Islet precursor cell (in vitro differentiated cells): ENCODE results near the gene RHOB.

Experiments
- DNase-seq: peaks from one replicate; pipeline ENCODE4 v3.0.0-alpha.2; 2018

The RHOB gene

GRCh38 chr2:20439503-20439902 lies 7.4 kb upstream of the RHOB start:
- peak; percentile 21 for DNase-seq

DNA sequence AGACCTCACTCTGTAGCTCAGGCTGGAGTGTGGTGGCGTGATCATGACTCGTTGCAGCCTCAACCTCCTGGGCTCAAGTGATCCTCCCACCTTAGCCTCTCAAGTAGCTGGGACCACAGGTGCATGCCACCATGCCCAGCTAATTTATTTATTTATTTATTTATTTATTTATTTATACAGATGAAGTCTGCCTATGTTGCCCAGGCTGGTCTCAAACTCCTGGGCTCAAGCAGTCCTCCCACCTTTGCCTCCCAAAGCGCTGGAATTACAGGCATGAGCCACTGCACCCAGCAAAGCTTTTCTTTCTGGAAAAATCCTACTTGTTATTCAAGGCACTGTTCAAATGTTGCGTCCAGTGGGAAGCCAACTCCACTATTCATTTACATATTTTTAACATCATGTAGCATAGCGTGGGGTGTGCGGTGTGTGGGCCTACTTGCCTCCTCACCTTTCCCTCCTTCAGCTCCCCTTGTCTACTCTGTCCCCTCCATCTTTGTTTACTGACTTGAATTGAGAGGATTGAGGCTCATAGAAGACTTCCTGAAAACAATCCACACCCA lies 6.8 kb upstream of the RHOB start:
- peak; percentile 14 for DNase-seq

GRCh38 chr2:20443276-20443920 lies 3.5 kb upstream of the RHOB start:
- DNase-seq: peak; percentile 71

- peak; percentile 84 for DNase-seq
Measured at GRCh38 chr2:20444101-20444992, 2.5 kb upstream of the RHOB start.

- peak; percentile 92 for DNase-seq
Measured at GRCh38 chr2:20444993-20445910, 1.6 kb upstream of the RHOB start.

DNA sequence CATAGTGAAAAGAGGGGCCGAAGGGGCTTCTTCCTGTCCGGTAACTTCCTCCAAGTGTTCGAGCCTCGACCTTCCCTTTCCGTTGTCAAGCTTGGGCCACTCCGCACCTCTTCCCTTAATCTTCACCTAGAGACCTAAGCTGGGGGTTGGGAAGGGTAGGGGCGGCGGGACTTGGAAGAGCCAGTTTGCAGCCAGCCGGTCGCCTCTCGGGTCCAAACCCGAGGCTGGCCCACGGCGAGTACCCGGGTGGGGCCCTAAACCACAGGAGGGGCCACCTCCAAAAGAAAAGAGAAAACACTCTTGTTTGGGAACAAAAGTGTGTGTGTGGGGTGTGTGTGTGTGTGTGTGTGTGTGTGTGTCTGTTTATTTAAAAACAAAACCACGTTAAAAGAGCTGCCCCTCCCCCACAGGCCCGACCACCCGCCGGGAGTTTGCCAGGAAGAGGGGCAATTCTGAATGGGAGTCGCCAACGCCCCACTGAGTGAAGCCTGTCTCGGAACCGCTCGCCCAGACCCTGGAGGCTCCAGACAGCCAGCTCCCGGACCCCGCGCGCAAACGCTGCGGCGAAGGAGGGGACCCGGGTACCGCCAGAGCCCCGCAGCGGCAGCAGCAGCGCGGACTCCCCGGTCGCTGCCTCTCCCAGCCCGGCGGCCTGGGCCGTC lies 488 bp upstream of the RHOB start:
- DNase-seq: peak; percentile 71

- peak; percentile 66 for DNase-seq
Measured at GRCh38 chr2:20447437-20448245, 767 bp downstream of the RHOB start.

GRCh38 chr2:20448246-20448976 lies 1.5 kb downstream of the RHOB start:
- peak; percentile 54 for DNase-seq

DNA sequence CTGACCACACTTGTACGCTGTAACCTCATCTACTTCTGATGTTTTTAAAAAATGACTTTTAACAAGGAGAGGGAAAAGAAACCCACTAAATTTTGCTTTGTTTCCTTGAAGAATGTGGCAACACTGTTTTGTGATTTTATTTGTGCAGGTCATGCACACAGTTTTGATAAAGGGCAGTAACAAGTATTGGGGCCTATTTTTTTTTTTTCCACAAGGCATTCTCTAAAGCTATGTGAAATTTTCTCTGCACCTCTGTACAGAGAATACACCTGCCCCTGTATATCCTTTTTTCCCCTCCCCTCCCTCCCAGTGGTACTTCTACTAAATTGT lies 2.1 kb downstream of the RHOB start:
- DNase-seq: no peak

GRCh38 chr2:20449501-20450200 lies 2.8 kb downstream of the RHOB start:
- DNase-seq: peak; percentile 73

- peak; percentile 95 for DNase-seq
Measured at GRCh38 chr2:20450201-20450999, 3.5 kb downstream of the RHOB start.

DNA sequence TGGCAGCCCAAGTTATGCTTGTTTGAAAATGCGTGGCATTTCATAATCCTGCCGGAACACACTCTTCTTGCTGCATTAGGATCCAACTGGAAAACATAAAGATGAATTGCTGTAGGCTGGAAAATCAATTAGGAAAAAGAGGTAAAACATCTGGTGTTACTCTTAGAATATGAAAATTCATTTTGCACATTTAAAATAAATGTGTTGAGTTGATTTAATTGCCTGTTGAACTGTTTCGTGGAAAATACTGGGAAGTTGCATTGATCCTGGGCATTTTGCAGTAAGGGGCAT lies 4.1 kb downstream of the RHOB start:
- DNase-seq: no peak

DNA sequence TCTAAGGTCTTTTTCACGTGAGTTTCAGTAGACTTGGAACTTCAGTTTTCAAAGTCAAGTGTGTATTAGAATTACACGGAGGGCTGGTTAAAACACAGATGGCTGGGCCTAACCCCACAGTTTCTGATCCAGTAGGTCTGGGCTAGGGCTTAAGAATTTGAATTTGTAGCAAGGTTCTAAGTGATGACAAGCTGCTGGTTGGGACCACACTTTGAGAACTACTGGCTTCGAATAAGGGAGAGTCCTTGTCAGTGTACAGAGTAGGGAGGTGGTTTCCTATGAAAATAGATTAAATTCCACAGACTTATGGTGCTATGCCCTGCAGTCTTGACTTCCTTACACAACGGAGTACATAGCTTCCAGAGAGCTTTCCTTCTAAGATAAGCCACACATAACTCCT lies 4.5 kb downstream of the RHOB start:
- peak; percentile 58 for DNase-seq

- DNase-seq: no peak
Measured at GRCh38 chr2:20451761-20452499, 5.1 kb downstream of the RHOB start.

DNA sequence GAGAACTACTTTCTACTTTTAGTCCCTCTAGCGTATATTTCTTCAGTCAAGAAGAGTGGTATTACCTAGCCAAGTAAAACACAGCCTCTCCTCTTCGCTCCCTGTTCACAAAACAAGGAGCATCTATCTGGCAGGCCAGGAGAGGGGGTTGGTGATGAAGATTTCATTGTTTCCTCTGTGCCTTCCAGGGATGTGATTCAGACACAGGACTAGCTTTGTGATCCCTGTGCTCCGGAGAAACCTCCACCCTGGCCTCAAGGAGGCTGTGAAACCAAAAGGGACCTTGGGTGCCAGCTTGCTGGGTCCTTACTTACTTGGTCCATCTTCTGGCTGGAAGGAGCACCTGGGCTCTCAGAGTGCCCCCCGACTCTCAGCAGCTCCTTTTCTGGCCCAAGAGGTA lies 5.7 kb downstream of the RHOB start:
- DNase-seq: peak; percentile 92

GRCh38 chr2:20453087-20453486 lies 6.2 kb downstream of the RHOB start:
- peak; percentile 20 for DNase-seq

GRCh38 chr2:20454036-20454981 lies 7.4 kb downstream of the RHOB start:
- peak; percentile 33 for DNase-seq
